Astrocyte (in vitro differentiated cells and primary cell): ENCODE results near the gene ADAM23.

Experiments used
- EZH2 ChIP-seq: IDR thresholded peaks from 2 replicates; pipeline ENCODE4 v1.6.1; 2012; ENCODE audit warnings: mild to moderate bottlenecking, low read length, inconsistent platforms; ENCODE audit not compliant: insufficient read depth
- TF ChIP-seq, protein P1 (sequence below): IDR thresholded peaks from 2 replicates; pipeline ENCODE4 v1.5.1; 2011; ENCODE audit warnings: low read depth, mild to moderate bottlenecking, inconsistent platforms, low read length, moderate library complexity; ENCODE audit not compliant: insufficient read depth

DNA sequence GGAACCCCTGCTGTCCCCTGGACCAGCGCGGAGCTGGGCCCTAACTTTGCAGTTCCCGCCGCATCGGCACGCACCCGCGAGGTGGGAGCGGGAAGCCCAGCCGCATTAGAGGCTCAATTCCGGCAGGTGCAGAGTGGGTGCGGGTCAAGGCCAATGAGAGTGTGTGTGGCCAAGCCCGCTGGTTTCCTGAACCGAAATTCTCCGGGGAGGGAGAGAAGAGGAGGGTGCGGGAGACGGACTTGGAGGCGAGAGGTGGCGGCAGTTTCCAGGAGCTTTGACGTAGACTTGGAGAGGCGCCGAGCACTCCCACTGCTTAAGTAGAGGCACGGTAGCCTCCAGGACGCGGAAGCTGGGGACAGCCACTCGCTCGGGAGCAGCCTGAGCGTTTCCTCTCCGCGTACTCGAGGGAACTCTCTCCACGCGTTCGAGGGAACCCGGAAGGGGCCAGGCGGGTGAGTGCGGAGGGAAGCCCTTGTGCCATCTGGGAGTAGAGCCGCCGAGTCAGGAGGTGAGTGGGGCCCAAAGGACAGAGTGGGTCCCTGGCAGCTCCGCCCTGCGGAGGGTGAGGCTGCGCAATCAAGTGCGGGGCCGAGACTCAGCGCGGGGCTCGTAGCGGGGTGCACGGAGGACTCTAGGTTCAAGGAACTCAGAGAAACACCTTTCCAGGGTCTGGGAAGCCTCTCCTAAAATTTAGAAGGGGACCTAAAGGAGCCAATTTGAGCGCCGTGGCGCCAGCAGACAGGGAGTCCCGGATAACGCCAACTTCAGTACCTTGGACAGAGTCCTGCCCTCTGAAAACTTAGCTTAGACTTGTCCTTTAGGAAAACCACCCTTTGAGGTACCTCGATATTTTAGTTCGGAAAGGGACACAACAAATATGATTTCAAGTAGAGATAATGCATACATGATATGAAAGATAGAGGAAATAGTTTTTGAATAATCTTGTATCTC lies 199.0 kb downstream of the ADAM23 start, which contains the start of gene FAM237A:
- TF ChIP-seq, protein P1, sequence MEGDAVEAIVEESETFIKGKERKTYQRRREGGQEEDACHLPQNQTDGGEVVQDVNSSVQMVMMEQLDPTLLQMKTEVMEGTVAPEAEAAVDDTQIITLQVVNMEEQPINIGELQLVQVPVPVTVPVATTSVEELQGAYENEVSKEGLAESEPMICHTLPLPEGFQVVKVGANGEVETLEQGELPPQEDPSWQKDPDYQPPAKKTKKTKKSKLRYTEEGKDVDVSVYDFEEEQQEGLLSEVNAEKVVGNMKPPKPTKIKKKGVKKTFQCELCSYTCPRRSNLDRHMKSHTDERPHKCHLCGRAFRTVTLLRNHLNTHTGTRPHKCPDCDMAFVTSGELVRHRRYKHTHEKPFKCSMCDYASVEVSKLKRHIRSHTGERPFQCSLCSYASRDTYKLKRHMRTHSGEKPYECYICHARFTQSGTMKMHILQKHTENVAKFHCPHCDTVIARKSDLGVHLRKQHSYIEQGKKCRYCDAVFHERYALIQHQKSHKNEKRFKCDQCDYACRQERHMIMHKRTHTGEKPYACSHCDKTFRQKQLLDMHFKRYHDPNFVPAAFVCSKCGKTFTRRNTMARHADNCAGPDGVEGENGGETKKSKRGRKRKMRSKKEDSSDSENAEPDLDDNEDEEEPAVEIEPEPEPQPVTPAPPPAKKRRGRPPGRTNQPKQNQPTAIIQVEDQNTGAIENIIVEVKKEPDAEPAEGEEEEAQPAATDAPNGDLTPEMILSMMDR: no peak
- peak; percentile 35 for TF ChIP-seq EZH2
